ENCODE results near the gene FUBP3.

The FUBP3 gene

GRCh38 chr9:130608554-130609134 lies 29.3 kb downstream of the FUBP3 start:
- DNase-seq: no peak

- DNase-seq: no peak
Measured at GRCh38 chr9:130609163-130609562, 29.8 kb downstream of the FUBP3 start.

DNA sequence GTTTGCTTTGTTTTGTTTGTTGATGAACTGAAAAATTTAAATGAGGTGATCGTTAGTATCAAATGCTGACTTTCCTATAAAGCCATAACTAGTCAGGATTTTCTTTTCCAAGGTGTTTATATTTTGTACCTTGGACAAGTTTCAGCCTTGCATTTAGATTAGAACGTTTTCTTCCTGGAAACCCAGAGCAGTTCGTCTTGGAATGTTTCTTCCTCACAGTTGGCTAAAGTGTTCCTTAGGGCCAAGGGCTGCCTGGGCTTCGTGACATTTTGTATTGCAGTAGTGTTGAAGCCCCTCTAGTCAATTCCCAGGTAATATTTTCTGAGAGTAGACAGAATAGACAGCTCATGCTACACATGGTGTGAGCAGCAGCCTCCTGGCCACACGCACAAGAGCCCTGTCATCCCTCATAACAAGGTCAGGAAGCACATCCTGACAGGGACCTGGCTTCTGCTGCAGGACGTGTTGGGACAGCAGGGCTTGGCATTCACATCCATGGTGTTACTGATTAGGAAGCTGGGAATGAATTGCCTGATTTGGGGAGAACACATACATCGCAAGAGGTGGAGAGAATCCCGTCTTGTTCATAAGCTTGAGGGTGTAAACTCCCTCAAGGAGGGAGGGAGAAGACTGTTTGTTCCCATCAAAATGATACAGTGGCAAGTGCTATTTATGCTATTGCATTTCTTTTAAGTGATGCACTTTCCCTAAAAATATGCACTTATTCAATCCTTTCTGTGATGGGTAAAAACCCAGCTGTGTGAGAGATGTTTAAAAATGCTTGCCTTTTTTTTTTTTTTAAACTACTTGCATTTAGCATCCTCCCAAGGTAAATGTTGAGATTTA lies 31.7 kb downstream of the FUBP3 start:
- DNase-seq: no peak

- DNase-seq: no peak
Measured at GRCh38 chr9:130616451-130616850, 37.1 kb downstream of the FUBP3 start.

DNA sequence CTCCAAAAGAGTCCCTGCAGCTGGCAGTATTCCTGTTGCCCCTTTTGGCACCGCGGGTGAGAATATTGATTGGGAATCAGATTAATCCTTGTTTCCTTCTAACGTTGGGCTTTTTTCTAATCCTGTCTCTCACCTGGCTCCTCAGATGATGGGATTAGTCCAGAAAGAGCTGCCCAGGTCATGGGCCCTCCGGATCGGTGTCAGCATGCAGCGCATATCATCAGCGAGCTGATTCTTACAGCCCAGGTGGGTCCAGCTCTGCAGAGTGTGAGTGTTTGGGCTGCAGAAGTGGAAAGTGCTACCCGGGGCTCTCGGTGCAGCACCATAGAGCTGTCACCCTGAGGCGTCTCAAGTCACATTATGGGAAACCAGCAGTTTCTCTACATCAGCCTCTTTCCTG lies 44.1 kb downstream of the FUBP3 start:
- DNase-seq: no peak

- DNase-seq: no peak
Measured at GRCh38 chr9:130624154-130624553, 44.8 kb downstream of the FUBP3 start.

GRCh38 chr9:130626249-130626996 lies 47.0 kb downstream of the FUBP3 start:
- DNase-seq: no peak

- DNase-seq: no peak
Measured at GRCh38 chr9:130627051-130627450, 47.7 kb downstream of the FUBP3 start.

- no peak for DNase-seq
Measured at GRCh38 chr9:130627896-130628792, 48.8 kb downstream of the FUBP3 start.

DNA sequence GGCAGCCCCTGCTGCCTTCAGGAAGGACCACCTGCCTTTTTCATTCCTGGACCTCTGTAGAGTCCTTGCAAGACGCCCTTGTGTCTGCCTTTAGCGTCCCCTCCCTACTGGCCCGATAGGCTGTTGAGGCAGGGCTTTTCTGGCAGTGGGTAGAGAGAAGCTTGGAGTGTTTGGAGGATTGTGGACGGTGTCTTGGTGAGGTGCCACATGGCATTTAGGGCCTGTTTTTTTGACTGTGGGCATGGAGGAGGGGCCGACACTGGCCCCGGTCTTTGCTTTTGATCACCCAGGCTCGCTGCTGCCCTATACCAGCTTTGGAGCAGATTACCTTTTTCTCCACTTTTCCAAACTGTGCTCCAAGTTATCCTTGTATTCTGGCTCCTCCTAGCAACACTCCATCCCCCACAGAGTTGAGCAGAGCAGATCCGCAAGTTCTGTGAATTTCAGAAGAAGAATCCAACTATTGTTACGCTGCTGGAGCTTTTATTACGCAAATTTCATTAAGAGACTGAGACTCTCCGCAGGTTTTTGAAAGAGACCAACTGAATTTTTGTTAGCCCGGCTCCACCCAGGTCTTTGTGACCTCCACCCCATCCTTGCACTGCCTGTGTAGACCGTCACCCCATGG lies 50.2 kb downstream of the FUBP3 start:
- DNase-seq: no peak

DNA sequence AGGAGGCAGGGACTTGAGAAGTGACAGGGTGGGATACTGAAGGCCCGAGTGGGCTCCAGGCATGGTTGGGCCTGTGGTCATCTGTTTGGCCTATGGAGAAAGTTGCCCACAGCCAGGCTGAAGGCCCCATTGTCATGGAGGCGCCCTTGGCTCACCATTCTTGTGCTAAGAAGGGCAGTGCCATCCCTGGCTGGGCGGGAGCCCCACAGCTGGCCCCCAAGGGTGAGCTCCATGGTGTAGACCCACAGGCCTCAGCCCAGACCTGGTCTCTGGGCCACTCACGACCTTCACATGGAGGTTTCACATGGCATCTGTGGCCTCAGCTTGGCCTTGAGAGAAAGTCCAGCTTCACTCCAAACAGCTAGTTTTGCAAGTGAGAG lies 50.7 kb downstream of the FUBP3 start:
- no peak for DNase-seq

- no peak for DNase-seq
Measured at GRCh38 chr9:130630506-130631330, 51.3 kb downstream of the FUBP3 start.

DNA sequence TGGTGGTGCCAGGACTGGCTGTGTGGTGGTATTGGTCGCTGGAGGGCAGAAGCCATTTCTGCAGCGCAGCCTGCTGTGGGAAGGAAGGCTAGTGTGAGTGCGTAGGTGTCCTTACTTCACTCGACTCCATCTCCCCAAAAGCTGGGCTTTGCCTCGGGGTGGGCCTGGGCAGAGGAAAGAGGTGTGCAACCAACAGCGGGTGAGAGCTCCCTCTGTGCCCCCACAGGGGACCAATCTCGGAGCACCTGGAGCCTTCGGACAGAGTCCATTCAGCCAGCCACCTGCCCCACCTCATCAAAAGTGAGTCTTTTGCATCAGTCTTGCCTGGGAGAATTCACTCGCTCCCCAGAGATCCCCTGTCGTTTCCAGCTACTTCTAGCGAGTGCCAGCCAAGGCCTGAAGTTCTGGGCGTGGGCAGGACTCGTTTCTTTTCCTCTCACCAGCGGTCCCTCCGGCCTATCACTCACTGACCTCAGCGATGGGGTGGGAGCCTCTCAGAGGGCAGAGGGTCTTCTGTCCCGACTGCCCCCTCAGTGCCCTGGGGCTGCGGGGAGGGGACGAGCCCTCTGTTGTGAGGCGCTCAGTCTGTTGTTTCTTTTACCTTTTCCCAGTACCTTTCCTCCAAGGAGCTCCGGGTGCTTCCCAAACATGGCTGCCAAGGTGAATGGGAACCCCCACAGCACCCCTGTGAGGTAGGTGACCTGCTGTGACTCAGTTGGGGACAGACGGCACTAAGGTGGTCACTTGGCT lies 52.1 kb downstream of the FUBP3 start:
- DNase-seq: no peak

DNA sequence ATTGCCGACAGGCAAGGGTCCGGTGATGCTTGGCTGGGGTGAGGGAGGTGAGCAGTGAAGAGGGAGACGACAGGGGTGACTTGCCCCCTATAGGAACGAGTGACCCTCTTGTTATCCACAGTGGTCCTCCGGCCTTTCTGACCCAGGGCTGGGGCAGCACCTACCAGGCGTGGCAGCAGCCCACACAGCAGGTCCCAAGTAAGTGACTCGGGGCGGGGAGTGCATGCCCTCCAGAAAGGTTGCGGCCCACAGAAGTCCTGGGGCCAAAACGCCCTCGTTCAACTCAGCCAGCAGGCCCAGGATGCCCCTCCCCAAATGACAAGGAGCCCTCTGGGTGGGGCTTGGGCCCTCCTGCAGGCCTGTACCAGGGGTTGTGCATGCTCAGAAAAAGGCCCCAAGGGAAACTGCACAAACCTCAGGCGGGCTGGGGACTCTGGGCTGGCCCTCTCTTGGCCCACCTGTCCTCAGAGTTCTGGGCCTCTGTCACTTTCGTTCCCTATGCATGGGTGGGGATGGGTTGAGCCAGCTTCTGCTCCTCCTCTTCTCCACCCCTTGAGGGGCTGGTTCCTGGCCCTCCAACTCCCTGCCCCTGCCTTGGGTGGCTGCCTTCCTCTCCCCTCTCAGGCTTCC lies 52.8 kb downstream of the FUBP3 start:
- DNase-seq: no peak

DNA sequence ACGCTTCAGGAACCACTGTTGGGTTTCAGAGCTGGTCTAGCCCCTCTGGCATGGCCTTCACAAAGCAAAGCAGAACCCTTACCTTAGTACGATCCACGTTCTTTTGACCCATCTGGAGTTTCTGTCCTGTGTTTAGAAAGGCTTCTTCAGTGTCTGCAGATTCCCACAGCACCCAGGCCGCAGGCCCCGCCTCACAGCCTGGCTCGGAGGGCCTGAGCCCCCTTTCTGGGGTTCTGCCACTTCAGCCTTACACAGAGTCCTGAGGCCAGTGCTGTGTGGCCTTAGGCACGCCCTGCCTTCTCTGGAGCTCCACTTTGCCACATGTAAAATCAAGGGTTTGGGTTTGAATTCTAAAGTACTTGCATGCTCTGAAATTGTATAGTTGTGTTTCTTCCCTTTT lies 53.5 kb downstream of the FUBP3 start:
- DNase-seq: no peak

DNA sequence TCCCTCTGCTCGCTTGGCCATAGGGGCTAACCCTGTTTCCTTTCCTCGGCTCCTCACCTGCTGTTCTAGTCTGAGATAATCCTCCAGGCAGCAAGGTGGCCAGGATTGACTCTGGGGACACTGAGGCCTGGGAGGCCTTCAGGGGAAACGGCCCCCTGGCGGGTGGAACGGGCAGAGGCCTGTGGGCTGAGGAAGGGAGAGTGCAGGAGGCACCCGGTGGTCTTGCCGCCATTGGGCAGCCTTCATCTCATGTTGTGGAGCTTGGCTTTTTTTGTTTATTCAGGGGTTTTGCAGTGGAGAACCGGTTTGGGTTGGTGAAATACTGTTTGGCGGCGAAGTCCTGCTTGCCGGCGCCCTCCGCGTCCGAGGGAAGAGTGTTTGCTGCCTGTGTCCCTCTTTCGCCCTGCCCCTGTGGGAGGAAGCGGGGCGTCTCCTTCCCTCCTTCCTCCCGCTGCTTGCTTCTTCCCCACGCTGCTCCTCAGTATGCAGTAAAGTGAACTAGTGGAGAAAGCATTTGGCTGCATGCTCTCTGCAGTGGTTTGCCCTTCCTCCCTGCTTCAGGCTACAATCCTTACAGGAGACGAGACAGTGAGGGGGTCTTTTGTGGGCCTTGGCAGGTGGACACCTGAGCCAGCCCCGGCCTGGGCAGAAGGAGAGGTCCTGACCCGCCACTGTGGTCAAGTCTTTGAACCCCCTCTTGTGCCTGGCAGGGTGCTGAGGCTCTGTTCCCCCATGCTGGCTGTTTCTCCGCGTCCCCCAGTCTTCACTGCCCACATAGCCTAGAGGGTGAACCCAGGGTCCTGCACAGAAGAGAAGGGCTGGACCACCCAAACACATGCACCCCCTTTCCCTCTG lies 54.2 kb downstream of the FUBP3 start:
- DNase-seq: no peak

- no peak for DNase-seq
Measured at GRCh38 chr9:130634191-130634768, 54.9 kb downstream of the FUBP3 start.

DNA sequence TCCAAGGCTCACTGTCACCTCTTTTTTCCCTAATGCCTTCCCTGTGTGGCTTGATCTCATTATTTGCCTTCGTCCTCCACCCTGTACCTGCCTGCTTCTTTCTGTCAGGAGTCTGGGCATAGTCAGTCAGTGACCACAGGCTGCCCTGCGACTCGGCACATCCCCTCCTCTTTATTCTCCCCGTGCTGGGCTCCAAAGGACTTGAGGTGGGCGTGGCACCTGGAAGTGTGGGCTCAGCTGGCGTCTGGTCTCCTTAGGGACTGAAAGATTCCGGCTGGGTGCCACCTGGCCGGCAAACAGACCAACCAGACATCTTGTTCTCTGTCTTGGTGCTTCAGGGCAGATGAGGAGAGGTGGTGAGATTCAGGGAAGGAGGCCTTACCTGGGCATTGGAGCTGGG lies 55.4 kb downstream of the FUBP3 start:
- DNase-seq: no peak

DNA sequence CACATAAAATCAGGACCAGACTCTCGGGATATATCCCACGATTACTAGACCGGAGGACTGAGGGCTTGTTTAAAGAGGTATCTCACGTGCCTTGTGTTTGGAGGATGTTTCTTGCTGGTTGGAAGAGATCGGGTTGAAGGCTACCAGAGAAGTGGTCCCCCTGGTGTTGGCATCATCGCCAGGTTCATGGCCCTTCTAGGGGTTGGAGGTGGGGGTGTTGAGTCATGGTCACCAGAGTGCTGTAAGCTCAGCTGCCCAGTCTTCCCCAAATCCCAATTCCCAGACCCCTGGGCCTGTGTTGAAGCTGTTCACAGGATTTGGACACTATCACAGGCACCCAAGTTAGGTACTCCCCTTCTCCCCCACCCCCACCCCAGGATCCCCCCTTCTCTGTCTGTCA lies 55.9 kb downstream of the FUBP3 start:
- DNase-seq: no peak
